Neural progenitor cell (in vitro differentiated cells): ENCODE data around the gene DCUN1D4.

Experiments used
- EZH2 ChIP-seq: fragments of 200-600 bp; sonication (generic); IDR thresholded peaks from 2 replicates; pipeline ENCODE4 v1.6.1; 2017; ENCODE audit warnings: antibody characterized with exemption, mild to moderate bottlenecking, moderate library complexity
- EZH2phosphoT487 ChIP-seq: fragments of 200-600 bp; sonication (generic); IDR thresholded peaks from 2 replicates; pipeline ENCODE4 v1.6.1; 2017; ENCODE audit warnings: antibody characterized with exemption
- TF ChIP-seq, protein P1 (sequence below): fragments of 200-600 bp; sonication (generic); IDR thresholded peaks from 2 replicates; pipeline ENCODE4 v1.5.1; 2017; ENCODE audit warnings: antibody characterized with exemption, mild to moderate bottlenecking

- TF ChIP-seq, protein P1, sequence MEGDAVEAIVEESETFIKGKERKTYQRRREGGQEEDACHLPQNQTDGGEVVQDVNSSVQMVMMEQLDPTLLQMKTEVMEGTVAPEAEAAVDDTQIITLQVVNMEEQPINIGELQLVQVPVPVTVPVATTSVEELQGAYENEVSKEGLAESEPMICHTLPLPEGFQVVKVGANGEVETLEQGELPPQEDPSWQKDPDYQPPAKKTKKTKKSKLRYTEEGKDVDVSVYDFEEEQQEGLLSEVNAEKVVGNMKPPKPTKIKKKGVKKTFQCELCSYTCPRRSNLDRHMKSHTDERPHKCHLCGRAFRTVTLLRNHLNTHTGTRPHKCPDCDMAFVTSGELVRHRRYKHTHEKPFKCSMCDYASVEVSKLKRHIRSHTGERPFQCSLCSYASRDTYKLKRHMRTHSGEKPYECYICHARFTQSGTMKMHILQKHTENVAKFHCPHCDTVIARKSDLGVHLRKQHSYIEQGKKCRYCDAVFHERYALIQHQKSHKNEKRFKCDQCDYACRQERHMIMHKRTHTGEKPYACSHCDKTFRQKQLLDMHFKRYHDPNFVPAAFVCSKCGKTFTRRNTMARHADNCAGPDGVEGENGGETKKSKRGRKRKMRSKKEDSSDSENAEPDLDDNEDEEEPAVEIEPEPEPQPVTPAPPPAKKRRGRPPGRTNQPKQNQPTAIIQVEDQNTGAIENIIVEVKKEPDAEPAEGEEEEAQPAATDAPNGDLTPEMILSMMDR, result no peak
- no peak for TF ChIP-seq EZH2
- TF ChIP-seq EZH2phosphoT487, result no peak
Observed at GRCh38 chr4:51942108-51942832, 99.3 kb downstream of the DCUN1D4 start.
